Kidney epithelial cell (primary cell): Measurements from ENCODE around the gene COPZ2. TPM values are rescaled to one million over a fixed set of nuclear protein-coding genes. Genes with fewer than 3 reads are reported as not detected.
"Not testable (repeated sequence)": the region's sequence is repeated elsewhere in the genome, so short reads cannot be mapped to it uniquely, and the experiment has no call there.

Experiments
- DNase-seq: peaks from one replicate; pipeline ENCODE4 v3.0.0-alpha.2; 2010; ENCODE audit warnings: low read depth
- H3K27me3 ChIP-seq: 2 replicates; pipeline ENCODE4 v1.6.0; 2011; ENCODE audit warnings: low read length; ENCODE audit not compliant: control insufficient read depth, insufficient read depth
- H3K36me3 ChIP-seq: 2 replicates; pipeline ENCODE4 v1.5.1; 2011; ENCODE audit warnings: low read length; ENCODE audit not compliant: control insufficient read depth, insufficient read depth
- H3K4me3 ChIP-seq: 2 replicates; pipeline ENCODE4 v1.5.1; 2011; ENCODE audit warnings: low read depth, mild to moderate bottlenecking, control low read depth, low read length
- CTCF ChIP-seq: IDR thresholded peaks from 2 replicates; pipeline ENCODE4 v1.5.1; 2011; ENCODE audit warnings: mild to moderate bottlenecking, moderate library complexity, low read length, control low read depth, inconsistent platforms; ENCODE audit not compliant: insufficient read depth, poor library complexity, severe bottlenecking
- total RNA-seq: library from RNA; depleted of rRNA; stranded (reverse); fragments of >200 nt; gene quantifications from 2 replicates; pipeline ENCODE4 v1.2.3, GENCODE V29; 2015

Gene COPZ2, protein sequence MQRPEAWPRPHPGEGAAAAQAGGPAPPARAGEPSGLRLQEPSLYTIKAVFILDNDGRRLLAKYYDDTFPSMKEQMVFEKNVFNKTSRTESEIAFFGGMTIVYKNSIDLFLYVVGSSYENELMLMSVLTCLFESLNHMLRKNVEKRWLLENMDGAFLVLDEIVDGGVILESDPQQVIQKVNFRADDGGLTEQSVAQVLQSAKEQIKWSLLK
- 3.3 and 3.7 TPM in 2 replicates for total RNA-seq

GRCh38 chr17:48037036-48037837 is at the start of gene COPZ2:
COPZ2 (minus strand) TSS chr17:48037797; CDS start chr17:48037777, 20 bp downstream.
- no peaks in the 10 kb centered on the region for H3K36me3 ChIP-seq
- H3K27me3 ChIP-seq, result no peaks in the 10 kb centered on the region
- H3K4me3 ChIP-seq, result peak within 1 kb of the TSS; percentile 62
- DNase-seq, result no peak
- peak; percentile 88 for TF ChIP-seq CTCF

DNA sequence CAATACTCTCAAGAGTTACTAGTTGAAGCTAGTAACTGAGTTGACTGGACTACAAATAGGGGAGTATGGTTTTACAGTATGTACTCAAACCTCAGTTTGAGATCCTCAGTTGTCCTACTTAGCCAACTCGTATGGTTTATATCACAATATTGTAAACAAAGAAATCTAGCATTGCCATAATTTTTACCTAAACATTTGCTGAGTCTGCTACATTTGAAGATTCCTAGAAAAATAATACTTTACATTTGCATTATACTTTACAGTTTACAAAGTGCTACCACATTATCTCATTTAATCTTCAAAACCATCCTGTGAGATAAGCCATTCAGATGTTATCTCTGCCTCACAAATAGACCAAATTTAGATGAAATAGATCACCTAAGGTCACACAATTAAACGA is 47.3 kb upstream of the COPZ2 start:
- TF ChIP-seq CTCF, result no peak

DNA sequence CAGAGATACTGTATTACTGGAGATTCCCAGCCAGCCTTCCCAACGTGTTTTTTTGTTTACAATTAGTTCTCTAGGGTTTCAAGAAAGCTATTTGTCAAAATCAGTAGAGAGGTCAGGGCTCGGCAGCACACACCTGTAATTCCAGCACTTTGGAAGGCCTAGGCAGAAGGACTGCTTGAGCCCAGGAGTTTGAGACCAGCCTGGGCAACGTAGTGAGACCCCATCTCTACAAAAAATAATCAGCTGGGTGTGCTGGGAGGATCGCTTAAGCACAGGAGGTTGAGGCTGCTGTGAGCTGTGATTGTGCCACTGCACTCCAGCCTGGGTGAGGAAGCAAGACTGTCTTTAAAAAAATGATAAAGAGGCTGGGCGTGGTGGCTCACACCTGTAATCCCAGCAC is 44.3 kb upstream of the COPZ2 start:
- DNase-seq, result no peak
- no peaks in the 10 kb centered on the region for H3K36me3 ChIP-seq
- no peak overlapping the region for H3K4me3 ChIP-seq
- no peaks in the 10 kb centered on the region for H3K27me3 ChIP-seq
- TF ChIP-seq CTCF, result no peak

More for the DNA sequence above, 47.3 kb upstream of the COPZ2 start:
- H3K27me3 ChIP-seq, result no peaks in the 10 kb centered on the region
- H3K4me3 ChIP-seq, result no peak overlapping the region
- no peak for DNase-seq
- no peaks in the 10 kb centered on the region for H3K36me3 ChIP-seq

- H3K36me3 ChIP-seq, H3K4me3 ChIP-seq, H3K27me3 ChIP-seq, DNase-seq: not testable (repeated sequence)
Measured at GRCh38 chr17:48077152-48077551, 39.6 kb upstream of the COPZ2 start.

- peaks cover 1% of the 10 kb centered on the region for H3K36me3 ChIP-seq
- peak; percentile 84 for TF ChIP-seq CTCF
- DNase-seq, result peak; percentile 72
- H3K27me3 ChIP-seq, result no peaks in the 10 kb centered on the region
- H3K4me3 ChIP-seq, result no peak overlapping the region
Measured at GRCh38 chr17:48074322-48075081, 36.9 kb upstream of the COPZ2 start.

- DNase-seq, H3K27me3 ChIP-seq, H3K4me3 ChIP-seq, H3K36me3 ChIP-seq: not testable (repeated sequence)
Measured at GRCh38 chr17:48073566-48074094, 36.0 kb upstream of the COPZ2 start.

DNA sequence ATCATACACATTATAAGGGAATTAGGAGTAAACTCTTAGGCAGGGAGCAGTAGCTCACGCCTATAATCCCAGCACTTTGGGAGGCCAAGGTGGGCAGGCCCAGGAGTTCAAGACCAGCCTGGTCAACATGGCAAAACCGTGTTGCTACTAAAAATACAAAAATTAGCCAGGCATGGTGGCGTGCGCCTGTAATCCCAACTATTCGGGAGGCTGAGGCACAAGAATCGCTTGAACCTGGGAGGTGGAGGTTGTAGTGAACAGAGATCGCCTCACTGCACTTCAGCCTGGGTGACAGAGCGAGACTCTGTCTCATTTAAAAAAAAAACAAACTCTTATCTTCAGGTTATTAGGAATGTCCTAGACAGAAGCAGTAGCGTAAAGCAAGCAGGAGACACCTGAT is 35.2 kb upstream of the COPZ2 start:
- DNase-seq, H3K4me3 ChIP-seq, H3K27me3 ChIP-seq, H3K36me3 ChIP-seq: not testable (repeated sequence)
